Effector CD8-positive, alpha-beta T cell (primary cell): Measurements from ENCODE around the gene RBM28.

Experiments
- DNase-seq: peaks from one replicate; lab custom pipeline; 2025; lab: John Stamatoyannopoulos, UW

RBM28 gene

GRCh38 chr7:128260069-128260795 is 83.5 kb downstream of the RBM28 start:
- no peak for DNase-seq

- DNase-seq, result no peak
Observed at GRCh38 chr7:128259131-128260061, 84.3 kb downstream of the RBM28 start.

- DNase-seq, result no peak
Observed at GRCh38 chr7:128257458-128257857, 86.2 kb downstream of the RBM28 start.

GRCh38 chr7:128255271-128255670 is 88.4 kb downstream of the RBM28 start:
- DNase-seq, result no peak

- DNase-seq, result no peak
Observed at GRCh38 chr7:128254470-128254869, 89.2 kb downstream of the RBM28 start.

- no peak for DNase-seq
Observed at GRCh38 chr7:128253701-128254100, 90.0 kb downstream of the RBM28 start.

GRCh38 chr7:128251337-128251736 is 92.4 kb downstream of the RBM28 start:
- DNase-seq, result no peak
